ENCODE measurements around the gene ADGRA1.

ADGRA1 gene

GRCh38 chr10:133114726-133115452, 27.2 kb downstream of the ADGRA1 start:
- no peak for TF ChIP-seq CTCF (IDR thresholded peaks at IDR 0.05; ENCODE audit: unreplicated experiment in 3 of 3)
- H3K36me3 Mint-ChIP-seq (ENCODE audit: low read depth), result peaks cover 12% of the 10 kb centered on the region
- H3K4me3 Mint-ChIP-seq, result no peak overlapping the region
- H3K4me1 Mint-ChIP-seq, result peaks cover 6% of the 10 kb centered on the region
- peaks cover 6% of the 10 kb centered on the region for H3K27me3 Mint-ChIP-seq (ENCODE audit: low read depth)
- H3K9me3 Mint-ChIP-seq, result peaks cover 28% of the 10 kb centered on the region
- no peak overlapping the region for H3K27ac Mint-ChIP-seq

DNA sequence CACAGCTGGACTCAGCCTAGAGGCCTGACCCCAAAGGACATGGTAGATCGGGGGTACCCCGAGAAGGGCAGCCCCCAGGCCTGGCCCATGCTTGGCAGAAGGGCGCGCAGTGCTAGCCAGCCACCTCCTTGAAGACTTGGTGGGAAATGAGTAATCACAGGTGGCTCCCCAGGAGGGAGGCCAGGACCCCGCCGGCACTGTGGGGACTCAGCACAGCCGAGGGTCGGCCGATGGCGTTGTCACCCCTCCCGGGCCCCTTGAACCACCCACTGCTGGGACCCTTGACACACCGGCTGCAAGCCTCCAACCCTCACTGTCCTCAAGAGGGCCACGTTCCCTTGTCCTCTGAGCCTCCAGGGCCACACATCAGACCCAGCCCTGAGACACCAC, 27.7 kb downstream of the ADGRA1 start:
- Mint-ChIP-seq H3K9me3 (peaks cover 25% of the 10 kb centered on the region), H3K4me3 (no peak overlapping the region), H3K4me1 (peaks cover 3% of the 10 kb centered on the region), H3K27me3 (ENCODE audit: low read depth) (peaks cover 6% of the 10 kb centered on the region), H3K36me3 (ENCODE audit: low read depth) (peaks cover 14% of the 10 kb centered on the region), H3K27ac (no peak overlapping the region)
- TF ChIP-seq CTCF (IDR thresholded peaks at IDR 0.05; ENCODE audit: unreplicated experiment in 3 of 3), result no peak

- no peak overlapping the region for H3K27ac Mint-ChIP-seq
- H3K4me1 Mint-ChIP-seq, result no peaks in the 10 kb centered on the region
- no peak overlapping the region for H3K4me3 Mint-ChIP-seq
- TF ChIP-seq CTCF (IDR thresholded peaks at IDR 0.05; ENCODE audit: unreplicated experiment in 3 of 3), result no peak
- peaks cover 22% of the 10 kb centered on the region for H3K9me3 Mint-ChIP-seq
- H3K27me3 Mint-ChIP-seq (ENCODE audit: low read depth), result peaks cover 6% of the 10 kb centered on the region
- H3K36me3 Mint-ChIP-seq (ENCODE audit: low read depth), result peaks cover 16% of the 10 kb centered on the region
These were observed 28.3 kb downstream of the ADGRA1 start for GRCh38 chr10:133115976-133116375.

GRCh38 chr10:133116455-133116854, 28.7 kb downstream of the ADGRA1 start:
- no peak for TF ChIP-seq CTCF (IDR thresholded peaks at IDR 0.05; ENCODE audit: unreplicated experiment in 3 of 3)
- Mint-ChIP-seq H3K4me3 (no peak overlapping the region), H3K36me3 (ENCODE audit: low read depth) (peaks cover 16% of the 10 kb centered on the region), H3K9me3 (peaks cover 22% of the 10 kb centered on the region), H3K4me1 (no peaks in the 10 kb centered on the region), H3K27me3 (ENCODE audit: low read depth) (peaks cover 6% of the 10 kb centered on the region), H3K27ac (no peak overlapping the region)

- no peak for TF ChIP-seq CTCF (IDR thresholded peaks at IDR 0.05; ENCODE audit: unreplicated experiment in 3 of 3)
- H3K27ac Mint-ChIP-seq, result no peak overlapping the region
- H3K4me3 Mint-ChIP-seq, result no peak overlapping the region
- peaks cover 16% of the 10 kb centered on the region for H3K36me3 Mint-ChIP-seq (ENCODE audit: low read depth)
- no peaks in the 10 kb centered on the region for H3K4me1 Mint-ChIP-seq
- H3K27me3 Mint-ChIP-seq (ENCODE audit: low read depth), result peaks cover 6% of the 10 kb centered on the region
- peaks cover 22% of the 10 kb centered on the region for H3K9me3 Mint-ChIP-seq
These were observed 29.4 kb downstream of the ADGRA1 start for GRCh38 chr10:133117036-133117687.

GRCh38 chr10:133117688-133118071, 30.0 kb downstream of the ADGRA1 start:
- H3K9me3 Mint-ChIP-seq, result peaks cover 20% of the 10 kb centered on the region
- H3K36me3 Mint-ChIP-seq (ENCODE audit: low read depth), result peaks cover 13% of the 10 kb centered on the region
- no peaks in the 10 kb centered on the region for H3K4me1 Mint-ChIP-seq
- TF ChIP-seq CTCF (IDR thresholded peaks at IDR 0.05; ENCODE audit: unreplicated experiment in 3 of 3), result no peak
- no peak overlapping the region for H3K4me3 Mint-ChIP-seq
- H3K27me3 Mint-ChIP-seq (ENCODE audit: low read depth), result peaks cover 5% of the 10 kb centered on the region
- no peak overlapping the region for H3K27ac Mint-ChIP-seq
